Measurements from ENCODE around the gene NAALADL1. TPM values are rescaled to one million over a fixed set of nuclear protein-coding genes. Genes with fewer than 3 reads are reported as not detected.

The NAALADL1 gene, protein sequence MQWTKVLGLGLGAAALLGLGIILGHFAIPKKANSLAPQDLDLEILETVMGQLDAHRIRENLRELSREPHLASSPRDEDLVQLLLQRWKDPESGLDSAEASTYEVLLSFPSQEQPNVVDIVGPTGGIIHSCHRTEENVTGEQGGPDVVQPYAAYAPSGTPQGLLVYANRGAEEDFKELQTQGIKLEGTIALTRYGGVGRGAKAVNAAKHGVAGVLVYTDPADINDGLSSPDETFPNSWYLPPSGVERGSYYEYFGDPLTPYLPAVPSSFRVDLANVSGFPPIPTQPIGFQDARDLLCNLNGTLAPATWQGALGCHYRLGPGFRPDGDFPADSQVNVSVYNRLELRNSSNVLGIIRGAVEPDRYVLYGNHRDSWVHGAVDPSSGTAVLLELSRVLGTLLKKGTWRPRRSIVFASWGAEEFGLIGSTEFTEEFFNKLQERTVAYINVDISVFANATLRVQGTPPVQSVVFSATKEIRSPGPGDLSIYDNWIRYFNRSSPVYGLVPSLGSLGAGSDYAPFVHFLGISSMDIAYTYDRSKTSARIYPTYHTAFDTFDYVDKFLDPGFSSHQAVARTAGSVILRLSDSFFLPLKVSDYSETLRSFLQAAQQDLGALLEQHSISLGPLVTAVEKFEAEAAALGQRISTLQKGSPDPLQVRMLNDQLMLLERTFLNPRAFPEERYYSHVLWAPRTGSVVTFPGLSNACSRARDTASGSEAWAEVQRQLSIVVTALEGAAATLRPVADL
- total RNA-seq: 1 to 10 TPM in 5 of 6 experiments, under 1 TPM in 1; 0.83 to 3.5 (median 1.4) TPM
- long read RNA-seq: 0 reads

DNA sequence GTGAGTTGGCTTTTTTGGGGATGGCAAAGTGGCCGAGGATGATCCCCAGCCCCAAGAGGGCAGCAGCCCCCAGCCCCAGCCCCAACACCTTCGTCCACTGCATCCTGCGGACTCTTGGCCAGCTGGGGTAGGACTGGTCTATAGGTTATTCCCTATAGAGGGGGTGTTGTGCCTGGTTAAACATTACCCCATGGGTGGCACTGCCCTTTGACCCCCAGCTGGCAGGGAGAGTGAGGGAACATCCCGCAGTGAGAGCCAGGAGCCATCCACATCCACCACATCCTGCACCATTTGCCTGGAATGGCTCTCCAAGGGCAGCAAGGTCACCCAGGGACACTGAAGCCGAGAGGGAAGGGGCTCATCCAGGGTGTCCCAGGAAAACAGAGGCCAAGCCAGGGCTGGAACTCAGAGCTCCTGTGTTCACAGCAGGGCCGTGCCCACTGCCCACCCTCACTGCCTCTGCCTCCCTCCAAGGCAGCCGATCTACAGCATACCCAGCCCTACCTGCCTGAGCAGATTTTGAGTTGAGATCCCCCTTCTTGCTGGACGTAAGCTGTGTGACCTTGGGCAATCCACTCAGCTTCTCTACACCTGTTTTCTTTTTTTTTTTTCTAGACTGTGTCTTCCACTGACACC is at the start of gene NAALADL1:
NAALADL1 (minus strand) TSS at position 135 of the 636 bp plus-strand sequence; CDS start at position 103, 32 bp downstream.
- Histone ChIP-seq H3K27ac (no peak within 1 kb of the TSS), H3K9me3 (no peaks in the 10 kb centered on the region), H3K4me3 (no peak within 1 kb of the TSS), H3K36me3 (no peaks in the 10 kb centered on the region), H3K4me1 (no peaks in the 10 kb centered on the region), H3K27me3 (no peaks in the 10 kb centered on the region)
- ATAC-seq (peak in 1 of 4 donors; percentile 36), DNase-seq (no peak)
- 50% methylated on average over 1 of the region's 8 CpGs for WGBS (ENCODE audit: insufficient coverage, low coverage, low lambda C conversion rate, missing lambda C conversion rate)
- TF ChIP-seq, protein P1, sequence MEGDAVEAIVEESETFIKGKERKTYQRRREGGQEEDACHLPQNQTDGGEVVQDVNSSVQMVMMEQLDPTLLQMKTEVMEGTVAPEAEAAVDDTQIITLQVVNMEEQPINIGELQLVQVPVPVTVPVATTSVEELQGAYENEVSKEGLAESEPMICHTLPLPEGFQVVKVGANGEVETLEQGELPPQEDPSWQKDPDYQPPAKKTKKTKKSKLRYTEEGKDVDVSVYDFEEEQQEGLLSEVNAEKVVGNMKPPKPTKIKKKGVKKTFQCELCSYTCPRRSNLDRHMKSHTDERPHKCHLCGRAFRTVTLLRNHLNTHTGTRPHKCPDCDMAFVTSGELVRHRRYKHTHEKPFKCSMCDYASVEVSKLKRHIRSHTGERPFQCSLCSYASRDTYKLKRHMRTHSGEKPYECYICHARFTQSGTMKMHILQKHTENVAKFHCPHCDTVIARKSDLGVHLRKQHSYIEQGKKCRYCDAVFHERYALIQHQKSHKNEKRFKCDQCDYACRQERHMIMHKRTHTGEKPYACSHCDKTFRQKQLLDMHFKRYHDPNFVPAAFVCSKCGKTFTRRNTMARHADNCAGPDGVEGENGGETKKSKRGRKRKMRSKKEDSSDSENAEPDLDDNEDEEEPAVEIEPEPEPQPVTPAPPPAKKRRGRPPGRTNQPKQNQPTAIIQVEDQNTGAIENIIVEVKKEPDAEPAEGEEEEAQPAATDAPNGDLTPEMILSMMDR (IDR thresholded peaks at IDR 0.05): no peak
- no peak for TF ChIP-seq POLR2A (IDR thresholded peaks at IDR 0.05)
- intact Hi-C loops (cut with DNase I): no loop called here

DNA sequence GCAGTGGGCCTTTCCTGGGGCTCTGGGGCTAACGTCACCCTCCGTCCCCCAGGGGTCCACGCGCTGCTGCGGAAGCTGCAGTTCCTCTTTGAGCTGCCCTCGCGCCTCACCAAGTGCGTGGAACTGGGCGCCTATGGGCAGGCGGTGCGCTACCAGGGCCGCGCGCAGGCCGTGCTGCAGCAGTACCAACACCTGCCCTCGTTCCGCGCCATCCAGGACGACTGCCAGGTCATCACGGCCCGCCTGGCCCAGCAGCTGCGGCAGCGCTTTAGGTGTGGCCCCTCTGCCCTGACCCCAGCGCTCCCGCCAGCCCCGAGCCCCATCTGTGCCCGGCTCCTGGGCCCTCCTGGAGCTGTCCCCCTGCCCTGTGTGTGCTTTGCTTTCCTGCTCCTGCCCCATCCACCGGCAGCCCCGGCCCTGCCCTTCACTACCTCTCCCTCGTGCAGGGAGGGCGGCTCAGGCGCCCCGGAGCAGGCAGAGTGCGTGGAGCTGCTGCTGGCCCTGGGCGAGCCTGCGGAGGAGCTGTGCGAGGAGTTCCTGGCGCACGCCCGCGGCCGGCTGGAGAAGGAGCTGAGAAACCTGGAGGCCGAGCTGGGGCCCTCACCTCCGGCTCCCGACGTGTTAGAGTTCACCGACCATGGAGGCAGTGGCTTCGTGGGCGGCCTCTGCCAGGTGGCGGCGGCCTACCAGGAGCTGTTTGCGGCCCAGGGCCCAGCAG is 49.6 kb upstream of the NAALADL1 start:
- H3K4me1 ChIP-seq: peaks cover 0 to 37% (median 17%) of the 10 kb centered on the region in 4 donors
- no peaks in the 10 kb centered on the region for H3K9me3 ChIP-seq
- no peak overlapping the region for H3K4me3 ChIP-seq
- DNase-seq (peak in 1 of 3 donors; percentile 23), ATAC-seq (no peak)
- WGBS (ENCODE audit: insufficient coverage, low coverage, low lambda C conversion rate, missing lambda C conversion rate): 89% methylated on average over 9 of the region's 52 CpGs
- peaks cover 0 to 9% (median 3%) of the 10 kb centered on the region in 4 donors for H3K36me3 ChIP-seq
- no peaks in the 10 kb centered on the region for H3K27me3 ChIP-seq
- TF ChIP-seq POLR2A (IDR thresholded peaks at IDR 0.05): no peak
- TF ChIP-seq, protein P1 (IDR thresholded peaks at IDR 0.05): no peak
- no peak overlapping the region for H3K27ac ChIP-seq
- intact Hi-C loops (cut with DNase I): loop anchor here in 1 of 2 donors (10.0 kb wide), 1 partner anchor 73 kb away; no protein-coding TSS in a partner anchor

DNA sequence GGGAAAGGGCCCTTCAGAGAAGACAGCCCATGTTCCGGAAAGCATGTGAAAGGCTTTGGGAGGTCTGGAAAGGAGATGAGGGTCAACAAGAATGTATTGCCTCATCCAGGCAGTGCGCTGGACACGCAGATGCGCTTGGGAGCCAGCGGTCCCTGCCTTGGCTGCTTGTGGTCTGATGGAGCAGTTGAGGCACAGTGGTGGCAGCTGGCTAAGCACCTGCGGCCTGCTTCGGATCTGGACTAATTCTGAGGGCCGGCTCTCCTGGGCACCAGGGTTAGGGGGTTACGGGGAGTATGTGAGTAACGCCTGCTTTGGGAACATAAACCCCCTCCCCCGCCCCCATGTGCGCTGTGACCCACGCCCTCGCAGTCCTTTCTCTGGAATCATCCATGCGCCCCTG is 48.7 kb upstream of the NAALADL1 start:
- peaks cover 0 to 9% (median 3%) of the 10 kb centered on the region in 4 donors for H3K36me3 ChIP-seq
- H3K27ac ChIP-seq: no peak overlapping the region
- DNase-seq (no peak), ATAC-seq (no peak)
- WGBS (ENCODE audit: insufficient coverage, low coverage, low lambda C conversion rate, missing lambda C conversion rate): 80% methylated on average over 1 of the region's 15 CpGs
- H3K4me3 ChIP-seq: no peak overlapping the region
- intact Hi-C loops (cut with DNase I): loop anchor here in 1 of 2 donors (10.0 kb wide), 1 partner anchor 72 kb away; no protein-coding TSS in a partner anchor
- no peaks in the 10 kb centered on the region for H3K9me3 ChIP-seq
- TF ChIP-seq, protein P1 (IDR thresholded peaks at IDR 0.05): no peak
- TF ChIP-seq POLR2A (IDR thresholded peaks at IDR 0.05): no peak
- peaks cover 0 to 41% (median 16%) of the 10 kb centered on the region in 4 donors for H3K4me1 ChIP-seq
- H3K27me3 ChIP-seq: no peaks in the 10 kb centered on the region

DNA sequence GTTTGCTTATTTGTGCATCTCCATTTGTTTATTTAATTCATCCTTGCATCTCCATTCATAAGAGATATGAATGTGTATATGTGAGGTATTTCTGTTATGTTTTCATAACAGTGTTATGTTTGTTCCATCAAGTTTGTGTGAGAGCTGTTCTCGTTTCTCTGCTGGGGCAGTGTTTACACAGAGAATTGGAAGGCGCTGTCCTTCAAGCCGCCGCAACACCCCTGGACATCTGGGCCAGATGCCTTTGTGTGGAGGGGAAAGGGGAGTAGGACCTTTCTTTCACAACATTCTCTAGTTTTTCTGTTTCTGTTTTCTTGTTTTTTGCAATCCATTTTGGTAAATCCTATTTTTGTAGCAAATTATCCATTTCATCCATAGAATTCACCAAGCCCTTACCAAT is 46.3 kb upstream of the NAALADL1 start:
- peaks cover 0 to 9% (median 3%) of the 10 kb centered on the region in 4 donors for H3K36me3 ChIP-seq
- WGBS (ENCODE audit: insufficient coverage, low coverage, low lambda C conversion rate, missing lambda C conversion rate): 51% methylated on average over 4 of the region's 4 CpGs
- no peak overlapping the region for H3K27ac ChIP-seq
- no peak overlapping the region for H3K4me3 ChIP-seq
- intact Hi-C loops (cut with DNase I): loop anchor here in 1 of 2 donors (10.0 kb wide), 1 partner anchor 70 kb away; no protein-coding TSS in a partner anchor
- peaks cover 0 to 45% (median 18%) of the 10 kb centered on the region in 4 donors for H3K4me1 ChIP-seq
- ATAC-seq (no peak), DNase-seq (no peak)
- no peaks in the 10 kb centered on the region for H3K9me3 ChIP-seq
- TF ChIP-seq, protein P1 (IDR thresholded peaks at IDR 0.05): no peak
- TF ChIP-seq POLR2A (IDR thresholded peaks at IDR 0.05): no peak
- H3K27me3 ChIP-seq: no peaks in the 10 kb centered on the region
